Measurements from ENCODE around the gene ITPR1. TPM values are rescaled to one million over a fixed set of nuclear protein-coding genes. Genes with fewer than 3 reads are reported as not detected.

ITPR1 gene
- total RNA-seq, 2 donors from 2014 or later = 29.3 to 29.8 TPM

GRCh38 chr3:4738737-4739274, 245.7 kb downstream of the ITPR1 start:
- TF ChIP-seq CTCF (IDR thresholded peaks at IDR 0.05) (no peak), POLR2A (IDR thresholded peaks at IDR 0.05) (no peak)
- 81 to 92% methylated on average over 4 to 9 of the region's 9 CpGs for WGBS, 2 donors
- no peaks in the 10 kb centered on the region for H3K27me3 ChIP-seq
- H3K36me3 ChIP-seq (replicated peaks in 1 of 2; ENCODE audit: insufficient read depth in 1 of 2, low read depth in 2 of 2) = no peaks in the 10 kb centered on the region
- H3K4me1 ChIP-seq = peaks cover 42% of the 10 kb centered on the region
- no peak overlapping the region for H3K27ac ChIP-seq
- intact Hi-C loops (cut with DNase I) = no loop called here
- ATAC-seq (no peak), DNase-seq (no peak)
- no peaks in the 10 kb centered on the region for H3K9me3 ChIP-seq
- no peak overlapping the region for H3K4me3 ChIP-seq

DNA sequence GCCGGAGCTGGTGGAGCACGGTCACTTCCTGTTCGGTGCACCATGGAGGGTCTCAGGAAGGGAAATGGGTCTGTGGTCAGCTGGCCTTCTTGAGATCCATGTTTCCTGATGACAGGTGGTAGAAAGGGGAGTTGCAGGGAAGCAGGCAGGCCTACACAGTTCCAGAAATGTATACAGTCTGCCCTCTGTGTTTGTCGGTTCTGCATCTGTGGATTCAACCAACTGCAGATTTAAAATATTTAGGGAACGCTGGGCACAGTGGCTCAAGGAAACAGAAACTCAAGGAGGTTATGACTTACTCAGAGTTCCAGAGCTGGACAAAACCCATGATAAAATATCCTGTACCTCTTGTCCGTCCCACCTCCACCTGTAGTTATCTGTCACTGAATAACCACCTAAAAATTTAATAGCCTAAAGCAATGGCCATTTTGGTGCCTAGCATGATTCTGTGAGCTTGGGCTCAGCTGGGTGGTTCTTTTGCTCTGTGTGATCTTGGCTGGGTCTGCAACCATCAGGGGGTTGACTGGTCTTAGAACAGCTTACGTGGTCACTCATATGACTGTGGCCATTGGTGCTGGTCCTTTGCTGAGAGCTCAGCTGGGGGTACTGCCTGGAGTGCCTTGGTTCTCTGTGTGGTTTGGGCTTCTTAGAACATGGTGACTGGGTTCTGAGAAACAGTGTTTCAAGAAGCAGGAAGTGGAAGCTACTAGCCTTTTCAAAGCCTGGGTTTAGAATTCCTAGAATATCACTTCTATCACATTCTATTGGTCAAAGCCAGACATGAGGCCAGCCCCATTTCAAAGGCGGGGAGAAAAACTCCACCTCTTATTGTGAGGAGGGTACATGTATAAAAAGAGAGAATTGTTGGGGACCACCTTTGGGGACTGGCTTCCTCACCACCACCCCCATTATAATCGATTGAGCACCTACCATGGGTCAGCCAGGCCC, 246.4 kb downstream of the ITPR1 start:
- H3K4me1 ChIP-seq = peaks cover 40% of the 10 kb centered on the region
- 86% methylated on average over 9 of the region's 9 CpGs for WGBS, 2 donors

DNA sequence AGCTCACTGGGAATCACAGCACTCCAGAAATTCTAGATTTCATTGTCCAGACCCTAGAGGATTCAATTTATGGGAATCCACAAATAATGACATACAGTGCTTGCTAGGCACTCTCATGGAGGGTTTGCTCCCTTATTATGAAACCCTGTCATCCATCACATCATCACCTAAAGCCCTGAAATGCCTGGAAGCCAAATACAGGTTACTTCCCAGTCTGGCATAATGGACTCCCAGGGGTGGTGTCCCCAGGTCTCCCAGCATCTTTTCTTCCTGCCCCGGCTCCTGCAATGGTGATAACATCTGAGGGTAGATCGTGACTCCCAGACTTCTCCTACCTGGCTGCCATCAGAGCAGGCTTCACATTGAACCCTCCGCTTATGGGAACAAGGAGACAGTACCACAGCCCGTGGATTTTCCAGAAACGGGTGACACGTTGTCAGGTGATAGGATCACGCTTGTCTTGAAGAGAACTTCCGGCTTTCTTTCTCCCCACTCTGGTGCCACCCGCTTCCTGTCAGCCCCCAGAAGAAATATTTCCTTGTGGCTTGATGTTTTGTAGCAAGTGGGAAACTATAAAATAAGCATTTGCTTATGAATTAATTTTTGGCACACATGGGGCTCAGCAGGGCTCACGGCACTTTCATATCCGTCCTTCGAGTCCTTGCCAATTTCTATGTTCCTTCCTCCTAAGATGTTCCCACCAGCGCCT, 247.4 kb downstream of the ITPR1 start:
- no peaks in the 10 kb centered on the region for H3K27me3 ChIP-seq
- H3K9me3 ChIP-seq = no peaks in the 10 kb centered on the region
- intact Hi-C loops (cut with DNase I) = no loop called here
- 61 to 76% methylated on average over 13 of the region's 13 CpGs for WGBS, 2 donors
- peaks cover 38% of the 10 kb centered on the region for H3K4me1 ChIP-seq
- ATAC-seq (no peak), DNase-seq (peak in 1 of 4 donors; percentile 30)
- no peaks in the 10 kb centered on the region for H3K36me3 ChIP-seq (replicated peaks in 1 of 2; ENCODE audit: insufficient read depth in 1 of 2, low read depth in 2 of 2)
- H3K4me3 ChIP-seq = no peak overlapping the region
- H3K27ac ChIP-seq = peak overlapping the region; percentile 86 to 99 (median 96)
- TF ChIP-seq CTCF (IDR thresholded peaks at IDR 0.05) = no peak
- TF ChIP-seq POLR2A (IDR thresholded peaks at IDR 0.05) = no peak

More for the DNA sequence above, 246.4 kb downstream of the ITPR1 start:
- Histone ChIP-seq H3K36me3 (replicated peaks in 1 of 2; ENCODE audit: insufficient read depth in 1 of 2, low read depth in 2 of 2) (no peaks in the 10 kb centered on the region), H3K4me3 (no peak overlapping the region), H3K27me3 (no peaks in the 10 kb centered on the region), H3K9me3 (no peaks in the 10 kb centered on the region), H3K27ac (peak overlapping the region in 2 of 4 donors; percentile 86 to 94)
- TF ChIP-seq POLR2A (IDR thresholded peaks at IDR 0.05) (no peak), CTCF (IDR thresholded peaks at IDR 0.05) (no peak)
- DNase-seq (no peak), ATAC-seq (no peak)
- intact Hi-C loops (cut with DNase I) = no loop called here

DNA sequence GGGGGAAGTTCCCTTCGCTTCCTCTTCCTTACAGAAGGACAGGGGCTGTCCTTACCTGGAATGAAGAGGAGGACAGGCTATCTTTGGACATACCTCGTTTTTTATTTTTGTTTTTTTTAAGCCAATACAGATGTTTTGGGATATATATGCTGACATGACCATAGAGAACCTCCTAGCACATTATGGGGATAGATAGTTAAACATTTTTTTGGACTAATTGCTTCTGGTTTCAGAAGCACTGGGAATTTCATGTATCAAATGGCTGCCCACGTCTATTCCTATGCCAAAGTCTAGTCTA, 247.9 kb downstream of the ITPR1 start:
- Histone ChIP-seq H3K27ac (peak overlapping the region; percentile 86 to 99 (median 96)), H3K4me1 (peaks cover 37% of the 10 kb centered on the region), H3K36me3 (replicated peaks in 1 of 2; ENCODE audit: insufficient read depth in 1 of 2, low read depth in 2 of 2) (no peaks in the 10 kb centered on the region), H3K27me3 (no peaks in the 10 kb centered on the region), H3K9me3 (no peaks in the 10 kb centered on the region), H3K4me3 (no peak overlapping the region)
- no peak for DNase-seq
- ATAC-seq = no peak
- 49 to 54% methylated on average over 3 of the region's 3 CpGs for WGBS, 2 donors
- intact Hi-C loops (cut with DNase I) = no loop called here
- TF ChIP-seq CTCF (IDR thresholded peaks at IDR 0.05) (no peak), POLR2A (IDR thresholded peaks at IDR 0.05) (no peak)
